Testis (tissue), 2 donors: ENCODE data around the gene ESYT2.

Experiments used
- POLR2A ChIP-seq: fragments of 450-650 bp; IDR thresholded peaks from one replicate; pipeline ENCODE4 v1.6.1; 2017; ENCODE audit warnings: antibody characterized with exemption, mild to moderate bottlenecking, moderate library complexity
- TF ChIP-seq, protein P1 (sequence below), 3 experiments: fragments of 450-650 bp in 2 of 3; fragments of 200-600 bp in 1 of 3; sonication (generic) in 1 of 3; IDR thresholded peaks; one replicate each; pipeline ENCODE4 v1.5.1; 2016 to 2019; ENCODE audit warnings: antibody characterized with exemption in 3 of 3, mild to moderate bottlenecking in 2 of 3, moderate library complexity in 1 of 3

DNA sequence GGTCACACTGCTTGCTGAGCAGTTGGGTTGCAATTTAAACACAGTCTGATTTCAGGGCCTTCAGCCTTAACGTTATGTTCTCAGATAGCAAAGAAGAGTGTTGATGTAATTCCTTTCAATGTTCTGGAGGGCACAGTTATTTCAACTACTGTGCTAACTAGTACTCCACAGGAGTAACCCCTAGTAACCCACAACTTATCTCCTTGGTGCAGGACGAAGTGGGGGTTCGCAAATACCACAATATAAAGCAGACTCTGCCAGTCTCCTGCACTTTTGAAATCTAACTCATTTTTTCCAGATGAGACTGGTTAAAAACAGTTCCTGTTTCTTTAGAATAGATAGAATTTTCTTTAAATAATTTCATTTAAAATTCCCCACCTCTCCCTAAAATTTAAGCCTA is 77.6 kb downstream of the ESYT2 start:
- TF ChIP-seq POLR2A: no peak
- TF ChIP-seq, protein P1, sequence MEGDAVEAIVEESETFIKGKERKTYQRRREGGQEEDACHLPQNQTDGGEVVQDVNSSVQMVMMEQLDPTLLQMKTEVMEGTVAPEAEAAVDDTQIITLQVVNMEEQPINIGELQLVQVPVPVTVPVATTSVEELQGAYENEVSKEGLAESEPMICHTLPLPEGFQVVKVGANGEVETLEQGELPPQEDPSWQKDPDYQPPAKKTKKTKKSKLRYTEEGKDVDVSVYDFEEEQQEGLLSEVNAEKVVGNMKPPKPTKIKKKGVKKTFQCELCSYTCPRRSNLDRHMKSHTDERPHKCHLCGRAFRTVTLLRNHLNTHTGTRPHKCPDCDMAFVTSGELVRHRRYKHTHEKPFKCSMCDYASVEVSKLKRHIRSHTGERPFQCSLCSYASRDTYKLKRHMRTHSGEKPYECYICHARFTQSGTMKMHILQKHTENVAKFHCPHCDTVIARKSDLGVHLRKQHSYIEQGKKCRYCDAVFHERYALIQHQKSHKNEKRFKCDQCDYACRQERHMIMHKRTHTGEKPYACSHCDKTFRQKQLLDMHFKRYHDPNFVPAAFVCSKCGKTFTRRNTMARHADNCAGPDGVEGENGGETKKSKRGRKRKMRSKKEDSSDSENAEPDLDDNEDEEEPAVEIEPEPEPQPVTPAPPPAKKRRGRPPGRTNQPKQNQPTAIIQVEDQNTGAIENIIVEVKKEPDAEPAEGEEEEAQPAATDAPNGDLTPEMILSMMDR (IDR thresholded peaks at IDR 0.05): no peak
